HG02852 (cell line): ENCODE measurements around the gene NUDCD3.
A peak's percentile ranks its signal among the peaks of the same experiment; 100 is the strongest.
"Not testable (repeated sequence)": the region's sequence is repeated elsewhere in the genome, so short reads cannot be mapped to it uniquely, and the experiment has no call there.

Source experiments
- ATAC-seq: cut with Tn5 transposase; IDR thresholded peaks from one replicate; pipeline ENCODE4 v1.9.1; 2021; ENCODE audit warnings: mild to moderate bottlenecking, moderate library complexity; ENCODE audit not compliant: unreplicated experiment

NUDCD3 gene

GRCh38 chr7:44518761-44519160, 28.3 kb upstream of the NUDCD3 start:
- ATAC-seq: no peak

- no peak for ATAC-seq
Observed at GRCh38 chr7:44517175-44517574, 26.7 kb upstream of the NUDCD3 start.

GRCh38 chr7:44515590-44516268, 25.3 kb upstream of the NUDCD3 start:
- no peak for ATAC-seq

- no peak for ATAC-seq
Observed at GRCh38 chr7:44512736-44513135, 22.3 kb upstream of the NUDCD3 start.

GRCh38 chr7:44511863-44512468, 21.5 kb upstream of the NUDCD3 start:
- ATAC-seq: no peak

GRCh38 chr7:44511236-44511635, 20.8 kb upstream of the NUDCD3 start:
- ATAC-seq: no peak

- ATAC-seq: no peak
Observed at GRCh38 chr7:44508328-44509030, 18.0 kb upstream of the NUDCD3 start.

- not testable (repeated sequence) for ATAC-seq
Observed at GRCh38 chr7:44506592-44507288, 16.3 kb upstream of the NUDCD3 start.

GRCh38 chr7:44505595-44505994, 15.1 kb upstream of the NUDCD3 start:
- no peak for ATAC-seq

- ATAC-seq: no peak
Observed at GRCh38 chr7:44498230-44498954, 7.9 kb upstream of the NUDCD3 start.

GRCh38 chr7:44497155-44498027, 6.9 kb upstream of the NUDCD3 start:
- no peak for ATAC-seq

- ATAC-seq: no peak
Observed at GRCh38 chr7:44496385-44496784, 5.9 kb upstream of the NUDCD3 start.

- ATAC-seq: no peak
Observed at GRCh38 chr7:44494960-44495359, 4.5 kb upstream of the NUDCD3 start.

- ATAC-seq: no peak
Observed at GRCh38 chr7:44491229-44491628, 771 bp upstream of the NUDCD3 start.

GRCh38 chr7:44489955-44490350, 505 bp downstream of the NUDCD3 start:
- ATAC-seq: peak; percentile 33

GRCh38 chr7:44488955-44489354, 1.5 kb downstream of the NUDCD3 start:
- ATAC-seq: no peak

- no peak for ATAC-seq
Observed at GRCh38 chr7:44486693-44487092, 3.8 kb downstream of the NUDCD3 start.

GRCh38 chr7:44486001-44486400, 4.5 kb downstream of the NUDCD3 start:
- ATAC-seq: no peak

GRCh38 chr7:44484482-44485313, 5.8 kb downstream of the NUDCD3 start:
- ATAC-seq: no peak
